HG03565 (cell line): ENCODE measurements around the gene AGTR1.
"Not testable (repeated sequence)": the region's sequence is repeated elsewhere in the genome, so short reads cannot be mapped to it uniquely, and the experiment has no call there.

Experiments
- ATAC-seq: cut with Tn5 transposase; IDR thresholded peaks from one replicate; pipeline ENCODE4 v1.9.1; 2021; ENCODE audit warnings: mild to moderate bottlenecking, moderate library complexity; ENCODE audit not compliant: unreplicated experiment

The AGTR1 gene

DNA sequence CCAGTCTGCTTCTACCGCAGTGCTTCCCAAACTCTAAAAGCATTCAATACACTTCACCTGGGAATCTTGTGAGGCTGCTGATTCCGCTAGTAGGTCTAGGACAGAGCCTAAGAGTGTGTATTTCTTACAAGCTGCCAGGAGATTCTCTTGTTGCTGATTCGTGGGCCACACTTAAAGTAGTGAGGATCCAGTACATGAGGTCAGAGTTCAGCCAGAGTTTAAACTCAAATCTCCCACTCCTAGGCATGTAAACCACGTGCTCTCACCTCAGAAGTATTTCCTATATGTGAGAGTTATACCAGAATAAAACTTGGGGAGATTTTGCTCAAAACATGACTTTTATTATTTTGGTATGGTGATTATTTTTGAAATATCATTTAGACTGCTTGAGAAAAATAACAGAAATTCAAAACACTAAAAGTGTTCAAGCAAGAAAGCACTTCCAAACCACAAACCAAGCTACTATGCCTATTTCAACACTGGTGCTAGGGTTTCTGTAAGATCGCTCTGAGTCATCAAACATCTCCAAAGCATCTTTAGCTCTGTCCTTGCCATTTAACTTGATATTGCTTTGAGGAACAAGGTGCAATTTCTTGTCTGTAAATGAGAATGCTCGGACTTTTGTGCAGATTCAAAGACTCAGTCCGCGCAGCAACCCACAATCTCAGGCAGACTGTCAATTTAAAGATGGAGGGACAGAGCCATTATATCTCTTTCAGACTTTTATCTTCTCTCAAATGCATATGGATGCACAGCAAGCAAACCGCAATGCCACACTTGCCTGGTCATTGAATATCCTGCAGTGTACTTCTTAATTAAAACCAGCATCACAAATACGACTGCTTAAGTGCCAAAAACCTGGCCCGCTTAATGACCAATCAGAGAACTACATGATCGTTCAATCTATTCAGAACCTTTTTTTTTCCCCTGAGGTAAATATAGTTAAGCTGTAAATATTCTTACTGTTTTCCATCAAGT lies 59.8 kb downstream of the AGTR1 start:
- no peak for ATAC-seq

DNA sequence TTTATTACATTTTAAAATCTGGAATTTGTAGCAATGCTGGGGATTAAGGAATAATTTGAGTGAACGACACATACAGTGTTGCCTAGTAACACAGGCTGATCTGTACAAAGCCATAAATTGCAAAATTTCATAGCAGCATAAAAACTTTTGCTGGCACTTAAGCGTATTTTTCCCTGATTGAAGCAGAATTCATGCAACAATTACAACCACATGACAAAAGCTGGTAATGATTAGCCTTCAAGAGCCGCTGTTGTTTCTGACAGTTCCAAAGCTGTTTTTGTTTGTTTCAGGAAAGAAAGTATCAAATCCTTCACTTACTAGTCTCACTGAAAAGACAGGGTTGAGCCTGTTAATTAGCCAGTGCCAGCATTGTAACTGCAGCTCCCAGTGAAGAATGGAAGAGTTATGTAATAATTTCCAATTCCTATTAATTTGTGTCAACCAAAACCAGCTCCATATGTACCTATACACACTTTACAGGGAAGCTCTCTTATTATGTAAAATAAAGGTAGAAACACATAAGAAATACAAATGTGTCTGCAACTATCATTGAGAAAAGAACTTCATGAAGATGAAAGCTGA lies 60.7 kb downstream of the AGTR1 start:
- ATAC-seq, result no peak

DNA sequence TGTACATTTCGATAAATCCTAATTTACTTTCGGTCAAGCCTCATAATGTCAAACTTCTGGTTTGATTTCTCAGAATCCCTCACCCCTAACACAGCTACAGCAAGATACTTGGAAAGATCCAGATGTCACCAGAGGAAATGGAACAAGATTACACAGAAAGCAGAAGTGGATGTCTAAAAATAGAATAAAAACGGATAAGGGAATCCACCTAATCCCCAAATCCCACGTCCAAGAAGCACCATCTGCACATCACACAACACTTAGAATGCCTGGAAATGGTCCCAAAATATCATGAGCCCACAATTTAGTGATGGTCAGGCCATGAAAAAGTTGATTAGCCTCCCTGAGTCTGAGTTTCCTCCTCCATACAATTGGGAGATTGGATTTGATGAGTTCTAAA lies 61.7 kb downstream of the AGTR1 start:
- no peak for ATAC-seq

DNA sequence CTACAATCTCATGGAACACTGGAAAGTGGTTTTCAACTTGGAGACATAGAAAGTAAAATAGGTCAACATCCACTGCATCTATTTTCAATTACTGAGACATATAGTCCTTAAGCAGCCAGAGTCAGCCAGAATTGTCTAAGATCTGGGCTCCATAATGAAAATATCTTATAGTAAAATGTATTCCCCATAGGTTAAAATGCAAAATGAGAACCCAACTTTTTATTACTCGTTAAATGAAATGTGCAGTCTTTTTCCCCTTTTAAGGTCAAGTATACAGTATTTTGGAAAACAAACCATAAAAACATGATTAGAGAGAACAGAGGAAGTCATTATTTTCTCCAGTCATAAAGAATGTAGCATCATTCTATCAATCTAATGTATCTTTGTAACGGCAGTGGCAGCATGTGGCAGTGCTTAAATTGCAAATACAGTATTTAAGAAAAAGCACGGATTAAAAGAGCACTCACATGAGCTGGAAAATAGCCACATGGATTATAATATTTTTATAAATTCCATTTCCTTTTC lies 65.5 kb downstream of the AGTR1 start:
- ATAC-seq, result no peak

DNA sequence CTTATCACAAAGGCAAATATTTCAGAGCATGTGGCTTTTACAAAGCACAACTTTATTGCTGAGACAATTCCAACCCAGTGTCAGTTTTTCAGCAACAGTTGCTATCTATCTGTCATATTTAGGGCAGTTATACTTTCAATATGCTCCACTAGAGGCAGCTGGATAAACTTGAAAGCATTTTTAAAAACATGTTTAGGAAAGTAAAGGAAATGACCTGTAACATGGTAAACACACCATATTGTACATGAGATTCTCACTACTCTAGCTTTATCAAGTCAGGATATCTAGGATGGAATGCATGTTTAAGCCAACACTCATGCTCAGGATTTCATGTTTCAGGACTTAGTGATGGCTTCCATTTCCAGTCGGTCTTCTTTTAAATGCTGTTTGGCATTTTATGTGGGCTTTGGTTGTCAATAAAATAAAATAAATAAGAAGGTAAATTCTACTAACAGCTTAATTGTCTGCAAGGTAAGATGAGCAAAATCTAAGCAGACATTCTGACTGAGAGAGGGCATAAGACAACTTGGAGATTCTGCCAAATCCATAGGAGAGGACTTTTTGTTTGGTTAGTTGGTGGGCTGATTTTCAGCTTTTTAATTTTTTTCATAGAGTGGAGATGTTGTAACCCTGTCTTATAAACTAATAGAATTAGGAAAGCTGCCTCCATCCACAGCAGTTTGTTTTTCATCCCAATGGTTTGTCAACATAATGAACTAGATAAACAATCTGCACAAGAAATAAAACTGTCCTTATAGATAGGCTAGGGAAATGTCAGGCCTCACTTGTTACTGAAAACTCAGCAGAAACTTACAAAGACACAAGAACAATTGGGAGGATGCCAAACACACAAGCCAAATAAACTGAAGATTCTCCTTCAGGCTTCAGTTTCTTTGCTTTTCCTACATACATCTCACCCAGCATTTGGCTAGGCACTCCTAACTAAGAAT lies 66.6 kb downstream of the AGTR1 start:
- no peak for ATAC-seq

DNA sequence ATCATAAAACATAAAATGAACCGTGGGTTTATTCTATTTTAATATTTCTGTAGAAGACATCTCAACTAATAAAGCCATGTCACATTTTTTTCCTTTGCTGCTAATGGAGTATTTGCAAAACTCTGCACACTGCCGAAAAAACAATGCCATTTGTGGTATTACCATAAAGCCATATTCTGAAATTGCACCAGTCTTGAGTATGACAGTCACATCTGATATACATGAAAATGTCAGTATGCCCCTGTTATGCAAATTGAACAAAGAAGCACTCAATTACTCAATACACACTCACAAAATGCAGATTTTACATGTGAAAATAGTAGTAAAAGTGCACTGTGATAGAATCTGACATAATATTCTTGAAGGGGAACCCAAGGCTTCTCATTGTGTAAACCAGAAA lies 74.7 kb downstream of the AGTR1 start:
- no peak for ATAC-seq

DNA sequence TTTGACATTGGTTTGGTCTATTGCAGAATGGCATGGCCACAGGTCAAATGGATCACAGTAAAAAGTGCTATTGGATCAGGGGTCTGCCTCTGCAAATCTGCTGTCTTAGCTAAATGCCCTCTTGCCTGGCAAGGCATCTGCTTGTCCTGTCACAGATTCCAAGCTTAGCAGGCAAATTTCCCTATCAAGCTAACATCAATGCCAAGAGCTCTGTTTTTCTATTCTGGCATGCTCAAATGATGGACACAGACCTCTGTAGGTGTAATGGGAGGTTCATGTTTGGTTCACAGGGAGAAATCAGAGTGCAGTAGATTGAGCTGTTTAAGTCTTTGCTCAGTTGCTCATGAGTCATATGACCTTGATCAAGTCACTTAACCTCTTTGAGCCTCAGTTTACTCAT lies 75.1 kb downstream of the AGTR1 start:
- ATAC-seq, result no peak

DNA sequence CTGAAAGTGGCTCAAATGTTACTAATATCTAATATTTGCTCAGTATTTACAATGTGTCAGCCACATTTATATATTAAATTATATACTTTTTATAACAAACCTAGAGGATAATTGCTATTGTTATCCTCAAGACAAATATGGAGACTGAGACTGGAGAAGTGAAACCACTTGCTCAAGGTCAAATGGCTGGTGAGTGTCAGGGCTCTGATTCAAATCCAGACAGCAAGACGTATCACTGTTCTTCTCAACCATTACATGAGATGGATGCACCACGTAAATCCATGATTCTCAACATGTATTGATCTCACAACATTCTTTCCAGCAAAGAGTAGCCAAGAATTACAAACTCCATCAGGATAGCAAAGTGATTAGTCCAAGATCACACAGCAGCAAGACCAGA lies 76.1 kb downstream of the AGTR1 start:
- ATAC-seq, result no peak

DNA sequence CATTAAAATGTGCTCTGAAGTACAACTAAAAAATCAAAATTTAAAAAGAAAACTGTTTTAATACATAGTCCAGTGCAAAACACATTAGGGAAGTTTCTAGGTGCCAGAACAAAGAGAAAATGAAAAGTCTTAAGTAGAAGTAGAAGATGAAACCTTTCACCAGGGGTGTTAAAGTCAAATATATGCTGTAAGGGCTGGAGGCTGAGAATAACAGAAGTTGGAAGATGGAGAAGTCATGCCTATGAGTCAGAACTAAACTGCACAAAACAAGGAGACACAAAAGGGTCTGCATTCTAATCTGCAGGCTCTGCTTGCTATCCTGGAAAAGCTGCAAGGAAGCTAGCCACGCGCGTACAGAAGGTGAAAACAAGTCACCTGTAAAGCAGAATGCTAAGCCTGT lies 81.2 kb downstream of the AGTR1 start:
- no peak for ATAC-seq

DNA sequence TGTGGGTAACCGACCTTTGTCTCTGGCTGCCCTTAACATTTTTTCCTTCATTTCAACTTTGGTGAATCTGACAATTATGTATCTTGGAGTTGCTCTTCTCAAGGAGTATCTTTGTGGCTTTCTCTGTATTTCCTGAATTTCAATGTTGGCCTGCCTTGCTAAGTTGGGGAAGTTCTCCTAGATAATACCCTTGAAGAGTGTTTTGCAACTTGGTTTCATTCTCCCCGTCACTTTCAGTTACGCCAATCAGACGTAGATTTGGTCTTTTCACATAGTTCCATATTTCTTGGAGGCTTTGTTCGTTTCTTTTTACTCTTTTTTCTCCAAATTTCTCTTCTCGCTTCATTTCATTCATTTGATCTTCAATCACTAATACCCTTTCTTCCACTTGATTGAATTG lies 87.3 kb downstream of the AGTR1 start:
- not testable (repeated sequence) for ATAC-seq

DNA sequence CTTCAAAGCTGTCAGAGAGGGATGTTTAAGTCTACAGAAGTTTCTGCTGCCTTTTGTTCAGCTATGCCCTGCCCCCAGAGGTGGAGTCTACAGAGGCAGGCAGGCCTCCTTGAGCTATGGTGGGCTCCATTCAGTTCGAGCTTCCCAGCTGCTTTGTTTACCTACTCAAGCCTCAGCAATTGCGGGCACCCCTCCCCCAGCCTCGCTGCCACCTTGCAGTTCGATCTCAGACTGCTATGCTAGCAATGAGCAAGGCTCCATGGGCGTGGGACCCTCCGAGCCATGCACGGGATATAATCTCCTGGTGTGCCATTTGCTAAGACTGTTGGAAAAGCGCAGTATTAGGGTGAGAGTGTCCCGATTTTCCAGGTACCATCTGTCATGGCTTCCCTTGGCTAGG lies 88.5 kb downstream of the AGTR1 start:
- ATAC-seq, result not testable (repeated sequence)

DNA sequence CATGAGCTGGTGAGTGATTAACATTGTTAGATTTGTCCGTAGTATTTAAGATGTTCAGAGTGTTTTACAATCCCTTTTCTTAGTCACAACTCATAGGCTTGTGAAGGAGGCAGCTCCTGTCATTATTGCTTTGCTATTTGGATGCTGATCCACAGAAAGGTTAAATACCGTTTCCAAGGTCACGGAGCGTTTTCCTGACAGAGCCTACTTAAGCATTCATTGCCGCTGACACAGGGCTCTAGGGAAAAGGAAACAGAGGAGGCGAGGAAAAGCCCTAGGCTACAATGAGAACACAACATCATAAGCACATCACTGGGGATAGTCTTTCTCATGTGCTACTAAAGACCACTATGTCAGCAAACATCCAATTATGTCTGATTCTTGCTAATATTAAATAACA lies 91.4 kb downstream of the AGTR1 start:
- ATAC-seq, result no peak

DNA sequence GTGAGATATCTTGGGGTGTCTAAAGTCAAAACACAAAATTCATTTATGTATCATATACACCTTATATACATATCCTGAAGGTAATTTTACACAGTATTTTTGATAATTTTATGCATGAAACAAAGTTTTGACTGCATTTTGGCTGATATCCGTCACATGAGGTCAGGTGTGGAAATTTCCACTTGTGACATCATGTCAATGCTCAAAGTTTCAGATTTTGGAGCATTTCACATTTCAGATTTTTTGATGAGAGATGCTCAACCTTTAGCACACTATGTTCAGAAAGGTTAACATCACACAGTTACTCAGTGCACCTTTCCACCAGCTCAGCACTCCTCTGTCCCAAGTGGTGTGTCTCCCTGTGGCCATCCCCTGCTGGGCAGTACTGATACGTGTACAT lies 92.2 kb downstream of the AGTR1 start:
- ATAC-seq, result no peak

DNA sequence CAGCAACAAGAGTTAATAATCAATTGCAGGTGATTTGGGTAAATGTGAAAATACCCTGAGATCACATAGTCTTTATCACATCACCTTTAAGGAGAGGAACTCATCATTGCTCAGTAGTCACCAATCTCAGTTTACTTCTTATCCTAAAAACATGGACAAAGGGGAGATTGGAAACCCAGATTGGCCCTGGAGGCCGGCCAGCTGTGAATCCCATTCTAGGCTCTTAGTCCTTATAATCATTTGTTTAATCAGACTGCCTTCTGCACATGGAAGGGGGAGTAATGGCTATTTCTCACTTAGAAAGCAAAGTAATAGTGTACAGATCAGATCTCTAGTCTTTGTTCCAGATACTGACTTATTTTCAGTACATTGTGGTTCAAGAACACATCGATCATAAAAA lies 92.7 kb downstream of the AGTR1 start:
- ATAC-seq, result no peak

DNA sequence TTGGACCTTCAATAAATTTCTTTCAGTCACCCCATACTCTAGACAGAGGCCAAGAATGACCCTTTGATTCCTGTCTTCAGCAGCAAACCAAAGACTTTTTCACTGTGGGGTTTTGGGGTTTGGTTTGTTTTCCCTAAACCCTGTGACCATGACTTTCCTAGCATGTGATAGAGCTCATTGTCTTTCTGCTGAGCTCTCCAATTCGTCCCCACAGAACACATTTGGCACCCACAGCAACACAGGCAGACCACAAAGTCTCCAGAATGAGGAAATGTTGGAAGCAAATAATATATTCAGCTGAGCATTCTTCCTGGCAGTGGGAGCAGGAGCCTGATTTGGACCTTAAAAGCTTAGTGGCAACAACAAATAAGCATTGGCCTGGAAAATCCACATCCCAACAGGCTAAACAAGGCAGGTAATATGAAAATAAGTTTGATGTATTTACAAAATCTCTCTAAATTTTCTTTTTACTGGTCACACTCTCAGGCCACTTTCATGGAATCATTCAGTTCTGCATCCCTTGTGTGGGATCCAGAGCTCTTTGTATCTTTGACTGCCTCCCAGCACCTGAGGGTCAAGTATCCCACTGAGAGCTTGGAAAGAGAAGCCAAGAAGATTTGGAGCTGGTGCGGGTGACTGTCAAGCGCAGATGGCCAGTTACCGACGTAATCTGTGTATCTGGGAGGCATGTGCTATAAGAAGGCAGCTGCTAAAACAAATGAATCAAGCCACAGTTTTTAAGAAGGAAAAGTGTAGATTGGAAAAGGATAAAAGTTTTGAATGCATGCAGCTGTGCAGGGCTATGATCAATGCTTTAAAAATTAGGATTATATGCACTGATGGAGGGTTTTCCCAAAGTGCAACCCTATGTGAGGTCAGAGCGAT lies 93.4 kb downstream of the AGTR1 start:
- ATAC-seq, result no peak

DNA sequence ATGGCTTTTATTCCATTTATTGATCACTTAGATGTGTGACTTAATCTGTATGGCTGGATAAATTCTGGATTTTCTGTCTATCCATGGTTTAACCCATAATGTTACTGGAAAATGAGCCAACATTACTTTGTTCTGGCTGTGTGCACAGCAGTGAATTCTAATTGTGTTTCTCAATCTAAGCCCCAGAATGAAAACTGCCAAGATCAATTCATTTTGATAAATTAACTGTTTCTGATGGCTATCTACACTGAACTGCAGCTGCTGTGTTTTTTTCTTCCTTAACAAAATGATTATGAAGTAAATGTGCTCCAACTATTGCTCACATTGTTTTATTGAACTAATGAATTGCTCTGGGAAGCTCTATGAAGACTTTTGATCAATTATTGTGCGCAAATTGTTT lies 94.2 kb downstream of the AGTR1 start:
- no peak for ATAC-seq

DNA sequence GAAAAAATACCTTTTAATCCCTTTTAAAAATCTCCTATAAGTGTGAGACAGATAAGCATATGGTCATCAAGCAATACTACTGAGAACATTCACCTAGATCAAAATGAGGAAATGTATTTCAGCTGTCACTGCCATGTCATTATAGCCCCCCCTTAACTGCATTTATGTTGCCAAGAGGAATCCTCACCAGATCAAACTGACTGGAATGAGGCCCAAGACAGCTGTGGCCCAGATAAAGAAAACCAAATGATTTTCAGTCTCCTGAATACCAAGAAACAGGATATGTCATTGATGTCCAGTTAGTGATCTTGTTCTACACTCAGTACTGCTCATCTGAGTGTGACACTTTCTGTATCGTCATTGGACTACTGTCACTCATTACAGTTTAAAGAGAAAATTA lies 94.8 kb downstream of the AGTR1 start:
- no peak for ATAC-seq
